ENCODE results near the gene PLA2G2E. TPM values are rescaled to one million over a fixed set of nuclear protein-coding genes. Genes with fewer than 3 reads are reported as not detected.

PLA2G2E gene
- total and polyA plus RNA-seq, 4 donors, result not detected

- Histone ChIP-seq H3K9ac (ENCODE audit: insufficient read depth in 1 of 2, low read length in 2 of 2) (no peak overlapping the region), H3K4me1 (ENCODE audit: control insufficient read depth in 5 of 5, insufficient read depth in 5 of 5, low read length in 5 of 5) (peaks cover 0 to 17% (median 5%) of the 10 kb centered on the region in 5 donors), H3K27ac (ENCODE audit: low read depth in 1 of 2, low read length in 1 of 2) (no peak overlapping the region), H3K27me3 (ENCODE audit: control insufficient read depth in 3 of 3, insufficient read depth in 3 of 3, low read length in 2 of 3) (peaks cover 0 to 10% (median 0%) of the 10 kb centered on the region in 3 donors), H3K9me3 (ENCODE audit: control insufficient read depth in 4 of 4, insufficient read depth in 3 of 4, low read length in 3 of 4) (peaks cover 0 to 2% (median 0%) of the 10 kb centered on the region in 4 donors), H3K36me3 (ENCODE audit: control insufficient read depth in 4 of 4, insufficient read depth in 4 of 4, low read length in 4 of 4) (no peaks in the 10 kb centered on the region), H3K4me3 (no peak overlapping the region)
- 48 to 64% methylated on average over 2 of the region's 2 CpGs for WGBS, 2 donors
- TF ChIP-seq CTCF (IDR thresholded peaks at IDR 0.05; ENCODE audit: control extremely low read depth, extremely low read depth), result no peak
- ATAC-seq (ENCODE audit: insufficient read depth, low FRiP score) (no peak), DNase-seq (no peak)
Observed at GRCh38 chr1:19949016-19949415, 25.6 kb upstream of the PLA2G2E start.

GRCh38 chr1:19946971-19947370, 23.6 kb upstream of the PLA2G2E start:
- no peak overlapping the region for H3K27ac ChIP-seq (ENCODE audit: low read depth in 1 of 2, low read length in 1 of 2)
- H3K27me3 ChIP-seq (ENCODE audit: control insufficient read depth in 3 of 3, insufficient read depth in 3 of 3, low read length in 2 of 3), result peaks cover 0 to 10% (median 0%) of the 10 kb centered on the region in 3 donors
- no peak for TF ChIP-seq CTCF (IDR thresholded peaks at IDR 0.05; ENCODE audit: control extremely low read depth, extremely low read depth)
- DNase-seq, result peak in 2 of 3 donors; percentile 75 to 84
- H3K4me3 ChIP-seq, result no peak overlapping the region
- no peaks in the 10 kb centered on the region for H3K36me3 ChIP-seq (ENCODE audit: control insufficient read depth in 4 of 4, insufficient read depth in 4 of 4, low read length in 4 of 4)
- 53 to 70% methylated on average over 3 of the region's 3 CpGs for WGBS, 2 donors
- H3K4me1 ChIP-seq (ENCODE audit: control insufficient read depth in 5 of 5, insufficient read depth in 5 of 5, low read length in 5 of 5), result peaks cover 0 to 17% (median 5%) of the 10 kb centered on the region in 5 donors
- no peak overlapping the region for H3K9ac ChIP-seq (ENCODE audit: insufficient read depth in 1 of 2, low read length in 2 of 2)
- no peak for ATAC-seq (ENCODE audit: insufficient read depth, low FRiP score)
- no peaks in the 10 kb centered on the region for H3K9me3 ChIP-seq (ENCODE audit: control insufficient read depth in 4 of 4, insufficient read depth in 3 of 4, low read length in 3 of 4)

GRCh38 chr1:19946331-19946751, 22.9 kb upstream of the PLA2G2E start:
- H3K9me3 ChIP-seq (ENCODE audit: control insufficient read depth in 4 of 4, insufficient read depth in 3 of 4, low read length in 3 of 4), result no peaks in the 10 kb centered on the region
- WGBS, 2 donors, result 36 to 63% methylated on average over 6 of the region's 6 CpGs
- no peaks in the 10 kb centered on the region for H3K36me3 ChIP-seq (ENCODE audit: control insufficient read depth in 4 of 4, insufficient read depth in 4 of 4, low read length in 4 of 4)
- no peak overlapping the region for H3K27ac ChIP-seq (ENCODE audit: low read depth in 1 of 2, low read length in 1 of 2)
- no peak for TF ChIP-seq CTCF (IDR thresholded peaks at IDR 0.05; ENCODE audit: control extremely low read depth, extremely low read depth)
- no peak for ATAC-seq (ENCODE audit: insufficient read depth, low FRiP score)
- peaks cover 0 to 10% (median 0%) of the 10 kb centered on the region in 3 donors for H3K27me3 ChIP-seq (ENCODE audit: control insufficient read depth in 3 of 3, insufficient read depth in 3 of 3, low read length in 2 of 3)
- no peak overlapping the region for H3K4me3 ChIP-seq
- H3K4me1 ChIP-seq (ENCODE audit: control insufficient read depth in 5 of 5, insufficient read depth in 5 of 5, low read length in 5 of 5), result peaks cover 0 to 17% (median 5%) of the 10 kb centered on the region in 5 donors
- no peak overlapping the region for H3K9ac ChIP-seq (ENCODE audit: insufficient read depth in 1 of 2, low read length in 2 of 2)
- DNase-seq, result no peak

- no peaks in the 10 kb centered on the region for H3K9me3 ChIP-seq (ENCODE audit: control insufficient read depth in 4 of 4, insufficient read depth in 3 of 4, low read length in 3 of 4)
- no peak for DNase-seq
- no peak overlapping the region for H3K27ac ChIP-seq (ENCODE audit: low read depth in 1 of 2, low read length in 1 of 2)
- no peak overlapping the region for H3K4me3 ChIP-seq
- TF ChIP-seq CTCF (IDR thresholded peaks at IDR 0.05; ENCODE audit: control extremely low read depth, extremely low read depth), result no peak
- 24 to 37% methylated on average over 2 of the region's 2 CpGs for WGBS, 2 donors
- no peak for ATAC-seq (ENCODE audit: insufficient read depth, low FRiP score)
- H3K36me3 ChIP-seq (ENCODE audit: control insufficient read depth in 4 of 4, insufficient read depth in 4 of 4, low read length in 4 of 4), result no peaks in the 10 kb centered on the region
- peaks cover 0 to 10% (median 0%) of the 10 kb centered on the region in 3 donors for H3K27me3 ChIP-seq (ENCODE audit: control insufficient read depth in 3 of 3, insufficient read depth in 3 of 3, low read length in 2 of 3)
- no peak overlapping the region for H3K9ac ChIP-seq (ENCODE audit: insufficient read depth in 1 of 2, low read length in 2 of 2)
- peaks cover 0 to 17% (median 5%) of the 10 kb centered on the region in 5 donors for H3K4me1 ChIP-seq (ENCODE audit: control insufficient read depth in 5 of 5, insufficient read depth in 5 of 5, low read length in 5 of 5)
Observed at GRCh38 chr1:19945914-19946313, 22.5 kb upstream of the PLA2G2E start.
